HUDEP-2 (cell line): ENCODE measurements around the gene SORCS1.

Experiments
- DNase-seq, 76 experiments: peaks; one replicate each; lab custom pipeline; 2025; ENCODE audit not compliant: unreplicated experiment in 76 of 76; lab: John Stamatoyannopoulos, UW

The SORCS1 gene

DNA sequence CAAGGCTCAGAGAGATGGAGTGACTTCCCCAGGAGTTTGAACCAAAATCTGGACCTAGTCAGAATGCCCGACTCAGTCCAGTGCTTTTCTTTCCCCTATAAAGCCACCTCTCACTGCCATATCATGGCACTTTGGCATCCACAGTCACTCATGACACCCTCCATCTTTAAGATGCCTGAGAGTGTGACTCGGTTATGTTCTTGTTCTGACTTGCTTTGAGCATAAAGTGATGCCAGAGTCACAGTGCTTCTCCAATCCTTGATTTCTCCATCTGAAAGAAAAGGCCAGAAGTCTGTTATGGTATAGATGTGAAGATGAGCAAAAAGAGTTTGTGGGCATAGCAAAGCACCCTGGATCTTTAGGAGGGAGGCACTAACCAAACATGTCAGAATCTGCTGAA, 538.1 kb downstream of the SORCS1 start:
- no peak for DNase-seq

DNA sequence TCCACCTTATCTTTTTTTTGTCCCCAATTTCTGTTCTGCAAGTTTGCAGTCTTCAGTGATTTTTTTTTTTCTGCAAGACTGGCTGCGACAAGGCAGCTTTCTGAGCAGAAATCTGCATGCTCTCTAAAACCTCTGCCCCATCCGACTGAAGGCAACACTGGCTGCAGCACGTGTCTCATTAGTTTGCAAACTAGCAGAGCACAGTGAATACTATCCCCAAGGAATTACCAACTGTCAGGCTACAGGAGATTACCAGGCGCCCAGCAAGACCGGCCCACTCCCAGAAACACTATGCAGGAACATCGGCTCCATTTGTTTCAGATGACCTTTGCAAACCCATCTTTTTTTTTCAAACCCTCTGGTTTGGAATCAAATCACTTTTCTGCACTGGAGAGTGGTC, 538.8 kb downstream of the SORCS1 start:
- no peak for DNase-seq

- DNase-seq = no peak
Measured at GRCh38 chr10:106619346-106619745, 545.2 kb downstream of the SORCS1 start.

GRCh38 chr10:106618646-106619045, 545.9 kb downstream of the SORCS1 start:
- no peak for DNase-seq

DNA sequence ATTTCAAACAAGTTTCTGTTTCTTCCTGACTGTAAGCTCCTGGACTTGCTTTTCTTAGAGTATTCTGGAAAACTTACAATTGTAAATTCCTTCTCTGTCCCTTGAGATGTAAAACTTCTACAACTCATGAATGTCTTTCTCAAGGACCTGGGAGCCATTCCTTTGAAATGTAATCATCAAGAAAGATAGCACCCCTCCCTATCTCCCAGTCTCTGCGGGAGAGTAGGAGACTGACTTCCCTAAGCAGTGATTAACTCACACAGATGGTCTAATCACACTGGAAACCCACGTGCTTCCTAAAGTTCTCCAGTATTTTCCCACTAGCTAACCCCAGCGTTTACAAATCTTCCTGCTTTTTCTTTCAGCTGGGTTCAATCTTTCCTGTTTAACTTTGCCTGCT, 549.4 kb downstream of the SORCS1 start:
- DNase-seq = no peak

- no peak for DNase-seq
Measured at GRCh38 chr10:106614293-106614692, 550.2 kb downstream of the SORCS1 start.

DNA sequence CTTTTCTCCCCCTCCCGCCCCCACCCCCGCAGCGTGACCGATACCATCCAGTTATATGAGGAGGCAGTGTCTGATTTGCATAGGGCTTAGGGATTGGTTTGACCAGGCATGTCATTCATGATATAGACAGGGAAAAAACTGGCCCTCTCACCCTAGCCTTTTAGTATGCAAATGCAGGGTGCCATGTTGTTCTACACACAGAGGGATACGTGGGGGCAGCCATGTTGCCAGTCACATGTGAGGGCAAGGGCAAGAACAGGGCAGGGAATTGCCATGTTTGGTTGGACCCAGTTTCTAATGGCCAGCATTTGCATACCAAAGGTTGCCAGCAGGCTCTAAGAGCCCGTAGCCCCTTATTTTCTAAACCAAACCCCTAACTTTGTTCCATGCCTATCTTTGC, 552.1 kb downstream of the SORCS1 start:
- DNase-seq = no peak

DNA sequence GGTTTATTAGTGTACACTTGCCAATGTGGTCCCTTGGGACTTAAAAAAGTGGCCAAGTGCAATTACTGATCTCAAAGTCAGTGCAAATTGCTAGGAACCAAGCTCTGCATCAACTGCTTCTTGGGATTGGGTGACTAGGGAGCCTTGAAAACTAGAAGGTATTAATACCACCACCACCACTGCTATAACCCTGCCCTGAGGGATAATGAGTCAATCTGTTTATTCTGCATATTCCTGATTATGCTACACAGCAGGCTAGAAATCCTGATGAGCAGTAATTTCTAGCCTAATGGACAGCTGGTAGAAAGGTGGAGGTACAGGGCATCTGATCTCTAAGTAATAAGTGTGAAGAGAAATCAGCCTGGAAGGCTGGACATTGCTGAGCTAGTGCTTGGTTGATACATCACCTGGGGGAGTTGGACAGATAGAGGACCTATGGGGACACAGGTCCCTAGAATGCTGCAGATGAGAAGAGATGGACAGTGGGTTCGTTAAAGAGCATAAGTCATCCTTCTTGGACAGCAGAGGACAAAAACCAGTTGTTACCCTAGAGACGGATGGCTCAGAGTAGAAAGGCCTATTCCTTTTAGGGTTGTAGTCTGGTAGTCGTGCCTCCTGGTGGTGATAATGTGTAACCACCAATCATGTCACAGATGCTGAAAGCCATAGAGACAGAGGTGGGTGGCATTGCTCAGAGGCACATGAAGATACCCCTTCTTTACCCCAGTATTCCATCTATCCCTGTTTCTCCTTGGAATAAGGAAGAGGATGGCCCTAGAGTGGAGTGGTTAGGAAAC, 554.8 kb downstream of the SORCS1 start:
- no peak for DNase-seq

- DNase-seq = no peak
Measured at GRCh38 chr10:106608066-106608465, 556.4 kb downstream of the SORCS1 start.

- no peak for DNase-seq
Measured at GRCh38 chr10:106595281-106595680, 569.2 kb downstream of the SORCS1 start.

GRCh38 chr10:106593876-106594275, 570.6 kb downstream of the SORCS1 start:
- no peak for DNase-seq

- no peak for DNase-seq
Measured at GRCh38 chr10:106592396-106592795, 572.1 kb downstream of the SORCS1 start.

DNA sequence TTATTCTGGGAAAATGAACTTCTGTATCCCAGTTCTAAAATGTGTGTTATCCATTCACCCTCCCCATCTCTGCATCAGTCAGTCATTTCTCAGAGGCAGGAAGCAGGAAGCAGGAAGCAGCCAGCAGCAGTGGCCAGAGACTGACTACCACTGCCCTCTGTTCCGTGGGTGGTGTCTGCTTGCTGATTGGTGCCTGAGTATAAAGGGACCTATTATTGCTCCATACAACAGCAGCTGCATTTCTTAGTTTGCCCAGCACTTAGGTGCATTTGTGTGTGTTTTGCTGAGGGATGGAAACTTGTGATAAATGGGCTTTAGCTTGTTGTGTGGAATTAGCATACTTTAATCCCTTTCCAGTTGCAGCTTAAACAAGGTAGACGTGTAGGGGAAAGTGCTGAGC, 582.2 kb downstream of the SORCS1 start:
- DNase-seq = no peak

- DNase-seq = no peak
Measured at GRCh38 chr10:106577756-106578155, 586.8 kb downstream of the SORCS1 start.

- DNase-seq = no peak
Measured at GRCh38 chr10:106577266-106577665, 587.2 kb downstream of the SORCS1 start.

- no peak for DNase-seq
Measured at GRCh38 chr10:106576534-106576933, 588.0 kb downstream of the SORCS1 start.

- DNase-seq = no peak
Measured at GRCh38 chr10:106573106-106573505, 591.4 kb downstream of the SORCS1 start.

DNA sequence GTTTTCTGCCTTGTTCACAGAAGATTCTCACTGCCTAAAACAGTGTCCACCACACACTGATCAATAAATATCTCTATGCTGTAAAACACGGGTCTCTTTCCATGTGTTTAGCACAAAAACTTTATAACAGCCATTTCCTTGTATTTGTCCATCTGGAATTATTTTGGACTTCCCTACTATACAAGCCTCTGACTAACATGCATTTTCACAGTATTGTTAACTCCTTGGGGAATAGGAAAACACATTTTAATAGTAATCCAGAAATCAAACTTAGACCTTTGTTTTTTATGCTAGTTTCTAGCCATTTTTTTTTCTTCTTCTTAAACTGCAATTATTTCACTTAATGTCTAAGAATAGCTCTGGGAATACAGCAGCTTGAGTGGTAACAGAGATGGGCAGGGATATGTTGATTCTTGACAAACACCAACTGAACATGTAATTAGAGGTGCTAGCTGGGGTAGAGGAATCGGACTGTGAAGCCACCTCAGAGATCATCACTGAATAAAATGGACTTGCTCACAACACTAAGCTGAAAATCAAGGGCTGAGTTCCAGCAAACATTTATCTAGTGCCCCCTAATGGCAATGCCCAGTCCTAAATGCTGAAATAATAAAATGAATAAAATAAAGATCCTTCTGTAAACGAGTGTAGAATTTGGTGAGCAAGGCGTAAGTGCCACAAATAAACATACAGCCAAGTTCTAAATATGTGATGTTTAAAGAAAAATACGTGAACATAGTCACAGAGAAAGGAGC, 593.1 kb downstream of the SORCS1 start:
- peak in 2 of 76 experiments; percentile 0 to 11 for DNase-seq

DNA sequence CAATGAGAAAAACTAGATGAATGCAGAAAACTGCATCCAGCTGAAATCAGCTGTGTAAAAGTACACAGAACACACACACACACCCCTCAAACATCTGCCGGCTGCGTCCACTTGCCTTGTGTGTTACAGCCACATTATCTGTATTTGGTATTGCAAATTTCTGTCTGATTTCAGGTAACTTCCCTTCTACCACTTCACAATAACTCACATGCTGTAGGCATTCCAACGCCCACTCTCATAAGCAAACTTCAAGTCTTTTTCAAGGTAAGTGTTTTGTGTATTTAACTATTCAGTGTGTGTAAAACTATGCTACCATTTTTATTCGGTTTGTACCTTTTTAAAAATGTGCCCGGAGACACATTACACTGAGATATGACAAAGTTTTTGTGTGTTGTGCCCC, 594.2 kb downstream of the SORCS1 start:
- DNase-seq = no peak

GRCh38 chr10:106567629-106568028, 596.9 kb downstream of the SORCS1 start:
- DNase-seq = no peak

GRCh38 chr10:106566873-106567272, 597.6 kb downstream of the SORCS1 start:
- no peak for DNase-seq

- DNase-seq = no peak
Measured at GRCh38 chr10:106565546-106565945, 599.0 kb downstream of the SORCS1 start.
